Measurements from ENCODE around the gene WWOX.

The WWOX gene

GRCh38 chr16:78755751-78756661, 656.6 kb downstream of the WWOX start:
- no peak for DNase-seq

DNA sequence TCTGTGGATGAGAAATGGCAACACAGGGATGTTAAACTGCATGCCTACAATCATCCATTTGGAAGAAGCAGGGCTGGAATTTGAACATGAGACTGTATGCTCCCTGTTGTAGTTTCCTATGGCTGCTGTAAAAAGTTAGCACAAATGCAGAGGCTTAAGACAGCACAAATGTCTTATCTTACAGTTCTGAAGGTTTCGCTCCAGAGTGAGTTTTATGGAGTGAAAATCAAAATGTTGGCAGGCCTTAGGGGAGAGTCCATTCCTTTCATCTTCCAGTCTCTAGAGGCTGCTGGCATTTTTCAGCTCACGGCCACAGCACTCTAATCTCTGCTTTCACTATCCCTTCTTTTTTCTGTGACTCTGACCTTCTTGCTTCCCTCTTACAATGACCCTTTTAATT, 660.1 kb downstream of the WWOX start:
- no peak for DNase-seq

- no peak for DNase-seq
These were observed 661.2 kb downstream of the WWOX start for GRCh38 chr16:78760611-78761010.

DNA sequence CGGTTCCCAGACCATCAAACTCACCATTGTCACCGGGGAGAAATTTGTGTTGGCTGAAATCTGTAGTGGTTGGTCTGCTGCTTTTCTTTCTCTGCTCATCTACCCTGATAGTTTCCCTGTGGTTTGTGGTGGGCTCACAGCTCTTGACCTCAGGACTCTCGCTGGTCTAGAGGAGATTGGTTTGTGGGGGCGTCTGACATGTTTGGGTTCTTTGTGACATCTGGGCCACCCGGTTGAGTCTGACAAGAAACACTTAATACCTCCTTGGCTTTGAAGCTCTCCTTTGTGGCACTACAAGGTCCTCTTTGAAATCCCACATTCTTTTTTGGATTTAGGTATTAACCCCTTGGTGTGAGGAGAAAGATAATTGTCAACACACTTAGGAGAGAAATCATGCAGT, 662.0 kb downstream of the WWOX start:
- no peak for DNase-seq

DNA sequence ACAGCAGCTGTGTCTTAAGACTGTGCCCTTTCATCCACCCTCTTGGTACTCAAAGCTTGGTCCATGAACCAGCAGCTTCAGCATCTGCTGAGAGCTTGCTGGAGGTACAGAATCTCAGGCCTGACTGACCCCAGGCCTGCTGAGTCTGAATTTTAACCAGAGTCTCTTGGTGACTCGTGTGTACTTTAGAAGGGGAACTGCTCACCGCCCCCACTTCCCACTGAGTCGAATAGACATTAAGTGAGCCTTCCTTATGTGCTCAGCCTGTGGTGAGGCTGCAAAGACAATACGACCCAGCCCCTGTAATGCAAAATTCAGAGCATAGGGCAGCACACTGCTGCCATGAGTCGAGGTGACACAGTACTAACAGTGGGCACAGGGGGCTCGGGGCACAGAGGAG, 662.8 kb downstream of the WWOX start:
- DNase-seq, result no peak

DNA sequence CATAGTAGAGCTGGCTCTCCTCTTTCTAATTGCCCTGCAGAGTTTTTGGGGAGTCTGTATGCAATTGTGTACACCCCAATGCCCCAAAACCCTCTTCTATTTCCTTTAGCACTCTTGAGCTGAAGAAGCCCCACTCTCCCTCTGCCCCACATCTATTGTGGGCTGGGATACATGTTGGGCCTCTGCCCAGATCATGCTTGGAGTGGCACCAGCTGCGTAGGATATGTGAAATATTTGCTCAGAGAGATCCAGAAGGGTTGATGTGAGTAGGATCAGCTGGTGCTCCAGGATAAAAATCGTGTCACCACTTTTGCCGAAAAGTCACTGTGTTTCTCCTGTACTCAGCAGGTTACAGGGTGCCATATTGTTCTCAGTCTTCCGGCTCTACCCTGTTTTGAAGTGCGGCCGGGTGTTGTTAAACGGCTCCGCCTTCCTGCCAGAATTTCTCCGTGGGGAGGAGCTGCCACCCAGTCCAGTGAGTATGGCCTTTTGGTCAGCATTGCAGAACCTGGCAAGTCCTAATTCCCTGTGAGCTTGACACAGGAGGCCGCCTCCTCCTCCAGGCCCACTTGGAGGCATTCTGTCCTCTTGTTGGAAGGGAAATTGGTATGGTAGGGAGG, 664.5 kb downstream of the WWOX start:
- DNase-seq, result no peak

DNA sequence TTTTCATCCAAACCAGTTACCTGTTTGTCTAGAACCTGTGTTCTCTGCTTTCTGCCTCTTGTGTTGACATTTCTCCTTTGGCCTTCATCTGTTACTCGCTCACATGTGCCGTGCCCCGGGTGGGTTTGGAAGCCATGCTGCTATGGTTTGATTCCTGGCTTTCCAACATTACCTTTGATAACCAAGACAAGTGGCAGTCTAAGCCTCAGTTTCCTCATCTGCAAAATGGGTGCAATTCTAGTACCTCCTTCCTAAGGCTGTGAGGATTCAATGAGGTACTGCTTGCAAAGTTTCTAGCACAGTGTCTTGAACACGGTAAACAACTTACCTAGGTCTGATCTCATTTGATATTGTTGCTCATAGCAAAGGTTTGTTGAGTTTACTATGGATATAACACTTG, 665.0 kb downstream of the WWOX start:
- DNase-seq, result no peak

GRCh38 chr16:78768226-78768625, 668.8 kb downstream of the WWOX start:
- DNase-seq, result no peak

DNA sequence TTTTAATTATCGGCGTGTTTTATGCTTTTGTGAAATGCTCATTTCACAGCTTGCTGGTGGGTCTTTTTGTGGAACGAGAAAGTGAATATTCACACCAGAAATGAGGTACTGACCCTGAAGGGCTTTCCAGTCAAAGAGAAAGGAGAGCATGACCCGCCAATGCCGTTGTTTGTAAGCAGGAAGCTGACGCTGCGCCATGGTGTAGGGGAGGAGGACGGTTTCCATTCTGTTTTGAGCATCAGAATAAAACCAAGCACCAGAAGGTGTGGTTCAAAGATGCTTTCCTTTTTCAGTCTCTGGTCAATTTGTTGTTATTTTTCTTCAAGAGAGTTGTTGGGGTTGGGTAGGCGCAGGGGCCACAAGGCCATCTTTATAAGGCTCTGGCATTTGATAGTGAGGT, 669.3 kb downstream of the WWOX start:
- DNase-seq, result no peak

- no peak for DNase-seq
These were observed 671.1 kb downstream of the WWOX start for GRCh38 chr16:78770353-78771091.

- no peak for DNase-seq
These were observed 673.8 kb downstream of the WWOX start for GRCh38 chr16:78773291-78773702.

DNA sequence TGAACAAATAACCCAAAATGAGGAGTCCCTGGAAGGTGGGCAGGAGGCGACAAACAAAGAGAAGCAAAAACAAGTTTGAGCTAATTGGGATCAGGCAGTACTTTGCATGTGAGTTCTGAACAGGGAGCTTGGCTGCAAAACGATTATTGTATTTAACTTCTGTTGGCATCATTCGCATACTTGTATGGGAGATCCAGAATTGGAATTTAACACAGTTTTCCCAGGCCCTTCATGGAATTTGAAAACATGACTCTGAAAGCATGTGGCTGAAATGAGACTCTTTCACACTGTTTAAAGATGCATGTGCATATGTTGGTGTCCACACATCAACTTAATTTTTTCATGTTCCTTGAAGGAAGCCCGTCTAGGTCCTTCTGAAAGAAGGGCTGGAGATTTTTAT, 674.3 kb downstream of the WWOX start:
- no peak for DNase-seq

DNA sequence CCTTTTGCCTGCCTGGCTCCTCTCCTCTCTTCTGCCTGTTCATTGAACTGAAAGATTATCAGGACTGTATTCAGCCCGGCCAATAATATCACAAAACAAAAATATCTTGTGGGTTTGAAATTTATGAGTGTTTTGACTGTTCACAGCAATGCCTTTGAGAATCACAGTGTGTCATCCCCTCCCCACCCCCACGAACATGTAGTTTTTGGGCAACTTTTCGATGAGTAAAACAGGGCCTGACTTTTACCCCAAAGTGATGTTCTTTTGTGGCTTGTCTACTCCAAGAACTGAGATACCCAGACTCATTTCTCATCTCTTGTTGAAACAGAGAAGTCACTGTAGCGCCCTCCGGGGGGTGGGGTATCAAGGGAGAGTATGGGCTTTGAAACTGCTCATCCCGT, 675.7 kb downstream of the WWOX start:
- DNase-seq, result no peak

DNA sequence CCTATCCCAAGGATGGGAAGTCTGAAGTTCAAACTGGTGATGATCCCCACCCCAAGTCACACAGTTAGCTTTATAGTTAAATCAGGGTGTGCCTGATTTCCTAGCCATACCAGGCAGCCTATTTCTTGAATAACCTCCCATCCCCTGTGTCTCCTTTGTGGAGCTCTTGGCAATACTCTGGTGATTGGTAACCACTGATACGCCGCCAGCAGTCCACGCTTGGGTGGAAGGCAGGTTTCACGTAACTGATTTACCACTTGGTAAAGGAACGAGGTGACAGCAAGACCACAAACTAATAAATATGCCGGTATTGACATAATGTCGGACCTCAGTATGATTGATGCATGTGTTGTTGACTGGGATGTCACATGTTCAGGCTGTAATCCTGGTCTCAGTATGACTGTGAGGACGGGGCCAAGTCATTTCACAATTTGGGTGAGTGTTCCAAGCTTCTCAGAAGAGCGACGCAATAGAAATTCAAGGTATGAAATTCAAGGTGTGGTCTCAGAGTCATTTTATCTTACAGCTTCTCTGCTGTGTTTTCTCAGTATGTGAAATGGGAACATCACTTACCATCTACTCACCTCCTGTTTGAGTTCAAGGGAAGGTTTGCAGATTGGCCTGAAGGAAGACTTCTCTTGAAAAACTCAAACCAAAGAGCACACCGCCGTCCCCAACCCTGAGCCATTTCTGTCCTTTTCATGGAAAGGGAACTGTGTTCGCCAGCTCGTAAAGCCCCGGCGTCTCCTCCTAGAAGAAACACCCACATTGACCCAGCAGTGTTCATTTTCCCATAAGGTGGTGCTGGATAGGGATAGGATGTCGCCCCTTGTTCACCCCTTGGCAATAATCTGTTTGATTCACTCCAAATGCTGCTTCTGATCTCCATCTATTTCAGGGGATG, 678.9 kb downstream of the WWOX start:
- no peak for DNase-seq

GRCh38 chr16:78780808-78781207, 681.4 kb downstream of the WWOX start:
- no peak for DNase-seq

- DNase-seq, result no peak
These were observed 683.1 kb downstream of the WWOX start for GRCh38 chr16:78782572-78782971.

DNA sequence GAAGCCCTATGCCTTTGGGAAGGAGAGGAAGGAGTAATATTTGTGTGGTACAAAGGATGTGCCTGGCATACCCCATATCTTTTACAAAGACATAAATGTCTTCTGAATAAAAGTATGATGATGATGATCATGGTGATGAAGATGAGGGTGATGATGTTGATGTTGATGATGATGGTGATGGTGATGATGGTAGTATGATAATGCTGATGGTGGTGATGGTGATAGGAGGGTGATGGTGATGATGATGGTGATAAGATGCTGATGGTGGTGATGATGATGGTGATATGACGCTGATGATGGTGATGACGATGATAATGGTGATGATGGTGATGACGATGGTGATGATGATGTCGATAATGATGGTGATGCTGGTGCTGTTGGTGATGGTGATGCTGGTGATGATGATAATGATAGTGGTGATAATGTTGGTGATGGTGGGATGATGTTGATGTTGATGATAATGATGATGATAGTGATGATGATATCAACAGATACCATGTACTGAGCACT, 684.2 kb downstream of the WWOX start:
- no peak for DNase-seq

DNA sequence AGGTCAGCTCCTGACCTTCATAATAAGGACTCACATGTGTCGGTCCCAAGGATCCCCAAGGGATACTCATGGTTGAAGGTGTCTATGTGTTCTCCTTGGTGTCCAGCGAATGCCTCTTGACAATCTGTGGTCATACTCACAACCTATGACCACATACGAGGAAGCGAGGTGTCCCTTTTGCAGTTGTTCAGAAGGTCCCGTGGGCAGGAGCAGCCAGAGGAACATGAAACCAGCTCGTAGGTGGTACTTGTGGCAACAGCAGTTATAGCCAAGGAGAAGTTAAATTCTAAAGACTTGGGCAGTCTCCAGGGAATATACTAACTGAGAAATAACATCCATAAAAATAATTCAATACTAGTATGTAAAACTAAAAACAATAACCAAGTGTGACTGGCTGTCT, 685.3 kb downstream of the WWOX start:
- no peak for DNase-seq

DNA sequence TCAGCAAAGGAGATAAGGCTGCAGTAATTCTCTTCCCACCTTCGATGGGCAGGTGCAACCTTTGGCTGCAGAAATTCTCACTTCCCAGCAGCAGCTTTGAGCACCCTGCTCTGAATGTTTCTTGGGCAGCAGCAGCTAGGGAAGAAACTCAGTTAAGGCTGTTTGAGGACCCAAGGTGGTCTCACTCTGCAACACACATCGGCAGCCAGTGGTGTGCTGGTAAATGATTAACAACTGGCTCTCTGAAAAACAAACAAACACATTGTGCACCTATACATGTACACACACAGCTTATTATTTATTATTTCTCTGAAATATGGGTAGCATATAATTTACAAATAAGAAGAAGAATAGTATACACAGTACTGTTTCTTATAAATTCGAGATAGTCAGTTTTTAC, 685.8 kb downstream of the WWOX start:
- no peak for DNase-seq

GRCh38 chr16:78786635-78787034, 687.2 kb downstream of the WWOX start:
- DNase-seq, result no peak

GRCh38 chr16:78788276-78788675, 688.8 kb downstream of the WWOX start:
- DNase-seq, result no peak

GRCh38 chr16:78788696-78789095, 689.2 kb downstream of the WWOX start:
- no peak for DNase-seq

GRCh38 chr16:78789561-78789960, 690.1 kb downstream of the WWOX start:
- DNase-seq, result no peak
